Measurements from ENCODE around the gene RBM19.
A peak's percentile ranks its signal among the peaks of the same experiment; 100 is the strongest.

RBM19 gene

GRCh38 chr12:113987261-113988063 is 21.3 kb upstream of the RBM19 start:
- no peak for DNase-seq

- no peak for DNase-seq
These were observed 18.3 kb upstream of the RBM19 start for GRCh38 chr12:113984464-113984863.

GRCh38 chr12:113983777-113984448 is 17.8 kb upstream of the RBM19 start:
- no peak for DNase-seq

- no peak for DNase-seq
These were observed 17.1 kb upstream of the RBM19 start for GRCh38 chr12:113983265-113983664.

GRCh38 chr12:113981876-113982275 is 15.8 kb upstream of the RBM19 start:
- no peak for DNase-seq

- DNase-seq, result peak; percentile 80
These were observed 14.6 kb upstream of the RBM19 start for GRCh38 chr12:113980537-113981337.

- DNase-seq, result no peak
These were observed 13.9 kb upstream of the RBM19 start for GRCh38 chr12:113980054-113980453.

GRCh38 chr12:113978080-113978479 is 12.0 kb upstream of the RBM19 start:
- no peak for DNase-seq

- no peak for DNase-seq
These were observed 7.9 kb upstream of the RBM19 start for GRCh38 chr12:113974006-113974405.

- DNase-seq, result no peak
These were observed 7.2 kb upstream of the RBM19 start for GRCh38 chr12:113973109-113973904.

GRCh38 chr12:113971392-113971791 is 5.3 kb upstream of the RBM19 start:
- DNase-seq, result no peak

GRCh38 chr12:113970211-113970610 is 4.1 kb upstream of the RBM19 start:
- DNase-seq, result no peak

GRCh38 chr12:113967368-113967767 is 1.2 kb upstream of the RBM19 start:
- no peak for DNase-seq

- DNase-seq, result no peak
These were observed 3.4 kb downstream of the RBM19 start for GRCh38 chr12:113962733-113963132.

GRCh38 chr12:113961921-113962710 is 4.0 kb downstream of the RBM19 start:
- no peak for DNase-seq

- DNase-seq, result no peak
These were observed 6.1 kb downstream of the RBM19 start for GRCh38 chr12:113960030-113960429.

GRCh38 chr12:113959096-113959495 is 7.0 kb downstream of the RBM19 start:
- DNase-seq, result no peak

GRCh38 chr12:113958108-113958507 is 8.0 kb downstream of the RBM19 start:
- DNase-seq, result no peak

- DNase-seq, result no peak
These were observed 8.5 kb downstream of the RBM19 start for GRCh38 chr12:113957627-113958026.

GRCh38 chr12:113955109-113955970 is 10.8 kb downstream of the RBM19 start:
- peak; percentile 56 for DNase-seq

- DNase-seq, result no peak
These were observed 11.6 kb downstream of the RBM19 start for GRCh38 chr12:113954547-113954946.

Data from NCI-H82 (cell line).